IMR-90 (cell line): Measurements from ENCODE around the gene SMIM9. TPM values are rescaled to one million over a fixed set of nuclear protein-coding genes. Genes with fewer than 3 reads are reported as not detected.

Experiments
- ATAC-seq: fragments of 200-7000 bp; cut with Tn5 transposase; 2 replicates; pipeline ENCODE4 v1.9.1; 2020; ENCODE audit warnings: low read depth, mild to moderate bottlenecking, moderate library complexity
- BruUV-seq: library from RNA; stranded (reverse); fragments of 400-500 nt; replicated peaks from 2 replicates; lab custom pipeline; 2021; lab: Mats Ljungman, UMichigan
- CTCF ChIA-PET: fragments of 300-600 bp; formaldehyde crosslinking; extraction: SDS; loops from one replicate; lab custom pipeline; 2021; ENCODE audit warnings: antibody characterized with exemption; lab: Yijun Ruan, JAX
- POLR2A ChIA-PET: fragments of 300-600 bp; sonication (Branson Sonifier 250); formaldehyde crosslinking; loops from one replicate; lab custom pipeline; 2022; ENCODE audit warnings: antibody characterized with exemption; ENCODE audit not compliant: unreplicated experiment; lab: Charles Lee
- DNase-seq: peaks from one replicate; pipeline ENCODE4 v3.0.0; 2013
- H2AFZ ChIP-seq: replicated peaks from 2 replicates; pipeline ENCODE3; 2013; ENCODE audit warnings: low read length, mild to moderate bottlenecking; ENCODE audit not compliant: poor library complexity
- H2AK5ac ChIP-seq: 2 replicates; pipeline ENCODE4 v1.6.1; 2013; ENCODE audit warnings: low read depth, low read length, inconsistent platforms
- H2AK9ac ChIP-seq: replicated peaks from 2 replicates; pipeline ENCODE3; 2013; ENCODE audit warnings: mild to moderate bottlenecking, low read depth, low read length, moderate library complexity; ENCODE audit not compliant: poor library complexity
- H2BK120ac ChIP-seq: 2 replicates; pipeline ENCODE4 v1.6.1; 2013; ENCODE audit warnings: low read depth, low read length, inconsistent platforms
- H2BK15ac ChIP-seq: 3 replicates; pipeline ENCODE4 v1.6.1; 2013; ENCODE audit warnings: low read depth, low read length, inconsistent platforms
- H2BK20ac ChIP-seq: 2 replicates; pipeline ENCODE4 v1.6.1; 2013; ENCODE audit warnings: low read depth, mild to moderate bottlenecking, inconsistent platforms, low read length, moderate library complexity
- H2BK5ac ChIP-seq: 2 replicates; pipeline ENCODE4 v1.6.1; 2013; ENCODE audit warnings: mild to moderate bottlenecking, low read depth, low read length, inconsistent platforms; ENCODE audit not compliant: poor library complexity, severe bottlenecking
- H3K14ac ChIP-seq: replicated peaks from 2 replicates; pipeline ENCODE4 v1.6.1; 2013; ENCODE audit warnings: low read depth, low read length, inconsistent platforms
- H3K18ac ChIP-seq: 2 replicates; pipeline ENCODE4 v1.6.1; 2013; ENCODE audit warnings: low read depth, low read length, control low read depth
- H3K23ac ChIP-seq: 2 replicates; pipeline ENCODE4 v1.6.1; 2013; ENCODE audit warnings: low read depth, low read length, inconsistent platforms
- H3K27ac ChIP-seq: 2 replicates; pipeline ENCODE4 v1.5.1; 2013; ENCODE audit warnings: mild to moderate bottlenecking, control low read depth, low read length; ENCODE audit not compliant: insufficient read depth
- H3K27me3 ChIP-seq: 2 replicates; pipeline ENCODE4 v1.6.1; 2013; ENCODE audit warnings: low read length; ENCODE audit not compliant: control insufficient read depth, insufficient read depth
- H3K36me3 ChIP-seq: 2 replicates; pipeline ENCODE4 v1.6.1; 2013; ENCODE audit warnings: low read length, mixed read lengths; ENCODE audit not compliant: control insufficient read depth, insufficient read depth
- H3K4ac ChIP-seq: 2 replicates; pipeline ENCODE4 v1.6.1; 2013; ENCODE audit warnings: low read depth, low read length, inconsistent platforms
- H3K4me1 ChIP-seq: 2 replicates; pipeline ENCODE4 v1.6.1; 2013; ENCODE audit warnings: low read length, mixed read lengths; ENCODE audit not compliant: control insufficient read depth, insufficient read depth
- H3K4me2 ChIP-seq: 2 replicates; pipeline ENCODE4 v1.6.1; 2013; ENCODE audit warnings: low read depth, mild to moderate bottlenecking, control low read depth, low read length, moderate library complexity
- H3K4me3 ChIP-seq: 2 replicates; pipeline ENCODE4 v1.5.1; 2013; ENCODE audit warnings: low read depth, mild to moderate bottlenecking, control low read depth, low read length, moderate library complexity; ENCODE audit not compliant: insufficient read depth
- H3K56ac ChIP-seq: 2 replicates; pipeline ENCODE4 v1.6.1; 2013; ENCODE audit warnings: low read length, inconsistent platforms; ENCODE audit not compliant: insufficient read depth; ENCODE audit errors: extremely low read depth
- H3K79me1 ChIP-seq, 2 experiments: 2 replicates each; pipeline ENCODE4 v1.6.1; 2013; ENCODE audit warnings: low read length in 2 of 2, inconsistent platforms in 1 of 2, low read depth in 1 of 2
- H3K9ac ChIP-seq: 2 replicates; pipeline ENCODE4 v1.6.1; 2013; ENCODE audit warnings: low read depth, low read length, control low read depth
- H3K9me1 ChIP-seq: 2 replicates; pipeline ENCODE4 v1.6.1; 2013; ENCODE audit warnings: low read length, inconsistent platforms; ENCODE audit not compliant: insufficient read depth
- H3K9me3 ChIP-seq: 2 replicates; pipeline ENCODE4 v1.6.1; 2013; ENCODE audit warnings: low read length; ENCODE audit not compliant: control insufficient read depth, insufficient read depth
- H4K20me1 ChIP-seq: 2 replicates; pipeline ENCODE4 v1.6.1; 2013; ENCODE audit warnings: low read length, inconsistent platforms; ENCODE audit not compliant: insufficient read depth
- H4K5ac ChIP-seq: 2 replicates; pipeline ENCODE4 v1.6.1; 2013; ENCODE audit warnings: mild to moderate bottlenecking, low read depth, low read length, control low read depth
- H4K8ac ChIP-seq, 2 experiments: 2 replicates each; pipeline ENCODE4 v1.6.1; 2013; ENCODE audit warnings: low read depth in 2 of 2, low read length in 2 of 2, control low read depth in 1 of 2, inconsistent platforms in 1 of 2
- H4K91ac ChIP-seq: 2 replicates; pipeline ENCODE4 v1.6.1; 2013; ENCODE audit warnings: low read depth, low read length, inconsistent platforms; ENCODE audit not compliant: insufficient read depth
- BHLHE40 ChIP-seq: fragments of 150-350 bp; IDR thresholded peaks from 2 replicates; pipeline ENCODE4 v1.6.1; 2016; ENCODE audit warnings: mild to moderate bottlenecking, low read depth, low read length
- CEBPB ChIP-seq: IDR thresholded peaks from 2 replicates; pipeline ENCODE4 v1.6.1; 2012; ENCODE audit warnings: low read depth, low read length, improper control_type of control experiment
- CHD1 ChIP-seq: IDR thresholded peaks from 2 replicates; pipeline ENCODE4 v1.6.1; 2012; ENCODE audit warnings: low read depth, low read length, improper control_type of control experiment
- FOS ChIP-seq: fragments of 150-350 bp; IDR thresholded peaks from 2 replicates; pipeline ENCODE4 v1.6.1; 2016; ENCODE audit warnings: low read depth, low read length
- MAFK ChIP-seq: IDR thresholded peaks from 2 replicates; pipeline ENCODE4 v1.6.1; 2012; ENCODE audit warnings: low read depth, low read length, improper control_type of control experiment
- MAZ ChIP-seq: IDR thresholded peaks from 2 replicates; pipeline ENCODE4 v1.6.1; 2012; ENCODE audit warnings: low read depth, mild to moderate bottlenecking, low read length, improper control_type of control experiment, moderate library complexity, borderline replicate concordance
- MXI1 ChIP-seq: IDR thresholded peaks from 2 replicates; pipeline ENCODE4 v1.6.1; 2012; ENCODE audit warnings: low read depth, mild to moderate bottlenecking, low read length, moderate library complexity, borderline replicate concordance
- NFE2L2 ChIP-seq: fragments of 150-350 bp; IDR thresholded peaks from 2 replicates; pipeline ENCODE4 v1.6.1; 2016; ENCODE audit warnings: low read depth, mild to moderate bottlenecking, low read length
- RAD21 ChIP-seq: IDR thresholded peaks from 2 replicates; pipeline ENCODE4 v1.6.1; 2012; ENCODE audit warnings: low read length, improper control_type of control experiment
- RCOR1 ChIP-seq: IDR thresholded peaks from 2 replicates; pipeline ENCODE4 v1.6.1; 2012; ENCODE audit warnings: mild to moderate bottlenecking, low read length, improper control_type of control experiment; ENCODE audit not compliant: insufficient replicate concordance
- RFX5 ChIP-seq: IDR thresholded peaks from 2 replicates; pipeline ENCODE4 v1.8.0; 2012; ENCODE audit warnings: low read depth, mild to moderate bottlenecking, low read length, moderate library complexity
- WGBS, 2 experiments: methylation state at CpG; one replicate each; pipeline versions ENCODE4 v1.1.5 to v1.1.7; 2013; ENCODE audit warnings: missing lambda C conversion rate in 2 of 2; ENCODE audit not compliant: insufficient read length in 1 of 2; ENCODE audit errors: extremely low coverage in 2 of 2; 5-methylcytosine and 5-hydroxymethylcytosine counted together
- dilution Hi-C: fragments of 300-500 bp; cut with HindIII; formaldehyde crosslinking; loops from one replicate; pipeline ENCODE4 v1.14.3; 2018; ENCODE audit warnings: low sequenced_read_pairs; ENCODE audit not compliant: unreplicated experiment
- in situ Hi-C: fragments of 300-500 bp; cut with MboI; formaldehyde crosslinking; loops from 3 replicates; pipeline ENCODE4 v1.14.3; 2019; ENCODE audit warnings: low sequenced_read_pairs, inconsistent platforms, mixed read lengths
- intact Hi-C: fragments of 100-400 bp; cut with micrococcal nuclease; formaldehyde crosslinking; loops from 2 replicates; pipeline ENCODE4 v1.10.0; 2022
- polyA plus RNA-seq, 3 experiments: library from polyadenylated mRNA; depleted of rRNA; stranded (reverse); fragments of >200 nt; gene quantifications; 2 replicates each; pipeline ENCODE4 v1.2.3, GENCODE V29; 2012; ENCODE audit warnings: low replicate concordance in 1 of 3
- total RNA-seq: library from RNA; depleted of rRNA; stranded (reverse); fragments of >200 nt; gene quantifications from 2 replicates; pipeline ENCODE4 v1.2.3, GENCODE V29; 2012
- TF ChIP-seq, protein P1 (sequence below): fragments of 150-350 bp; IDR thresholded peaks from 2 replicates; pipeline ENCODE4 v1.6.1; 2016; ENCODE audit warnings: low read depth, mild to moderate bottlenecking, low read length, moderate library complexity, borderline replicate concordance
- TF ChIP-seq, protein P2 (sequence below): conservative IDR thresholded peaks from 2 replicates; pipeline ENCODE4 v1.5.1; 2012; ENCODE audit warnings: mild to moderate bottlenecking, low read depth, low read length, improper control_type of control experiment
- TF ChIP-seq, protein P3 (sequence below): fragments of 150-350 bp; IDR thresholded peaks from 2 replicates; pipeline ENCODE4 v1.6.1; 2017; ENCODE audit warnings: mild to moderate bottlenecking, antibody characterized with exemption, low read length, low read depth

The SMIM9 gene
- total and polyA plus RNA-seq, 2 of the 4 experiments (the other 2 are of a cell fraction) = not detected

GRCh38 chrX:154779261-154779660 is 55.2 kb downstream of the SMIM9 start (continued):
- no peak for TF ChIP-seq MAZ
- no peak for TF ChIP-seq MXI1
- peak; percentile 86 for TF ChIP-seq CEBPB

GRCh38 chrX:154776753-154777152 is 57.7 kb downstream of the SMIM9 start:
- Histone ChIP-seq H3K4me3 (no peak overlapping the region), H4K91ac (no peak overlapping the region), H3K36me3 (peaks cover 32% of the 10 kb centered on the region), H3K9me3 (no peaks in the 10 kb centered on the region), H2BK5ac (no peak overlapping the region), H4K5ac (no peak overlapping the region), H2AFZ (no peak overlapping the region), H4K20me1 (peaks cover 8% of the 10 kb centered on the region), H2BK15ac (no peak overlapping the region), H3K56ac (no peak overlapping the region), H2BK120ac (no peak overlapping the region), H3K27me3 (no peaks in the 10 kb centered on the region), H3K4me1 (peaks cover 5% of the 10 kb centered on the region; the same call in 1 of the 2 replicates), H2BK20ac (no peak overlapping the region), H3K4me2 (no peak overlapping the region), H4K8ac (no peak overlapping the region), H2AK5ac (no peak overlapping the region), H3K9me1 (peaks cover 4% of the 10 kb centered on the region; the same call in 1 of the 2 replicates), H3K18ac (no peak overlapping the region), H3K79me1 (peaks cover 6% of the 10 kb centered on the region in 2 experiments; a peak in 2 of 4 replicates), H3K14ac (no peak overlapping the region), H3K23ac (no peak overlapping the region), H2AK9ac (no peak overlapping the region), H3K27ac (no peak overlapping the region), H3K4ac (no peak overlapping the region), H3K9ac (no peak overlapping the region)
- no TSS peak for BruUV-seq
- intact Hi-C loops = no loop called here
- in situ Hi-C loops = no loop called here
- ChIA-PET POLR2A (interaction anchor here (0.5 kb wide), 1 partner anchor 178 kb away, joined by 4 read pairs; no protein-coding TSS in a partner anchor), CTCF (interaction anchor here (1.5 kb wide), 1 partner anchor 28 kb away, joined by 3 read pairs; no protein-coding TSS in a partner anchor)
- dilution Hi-C loops = no loop called here
- ATAC-seq (no peak), DNase-seq (no peak)
- no CpG with 5 or more reads among the region's 2 CpGs for WGBS, 2 experiments
- no peak for TF ChIP-seq BHLHE40
- TF ChIP-seq, protein P1, sequence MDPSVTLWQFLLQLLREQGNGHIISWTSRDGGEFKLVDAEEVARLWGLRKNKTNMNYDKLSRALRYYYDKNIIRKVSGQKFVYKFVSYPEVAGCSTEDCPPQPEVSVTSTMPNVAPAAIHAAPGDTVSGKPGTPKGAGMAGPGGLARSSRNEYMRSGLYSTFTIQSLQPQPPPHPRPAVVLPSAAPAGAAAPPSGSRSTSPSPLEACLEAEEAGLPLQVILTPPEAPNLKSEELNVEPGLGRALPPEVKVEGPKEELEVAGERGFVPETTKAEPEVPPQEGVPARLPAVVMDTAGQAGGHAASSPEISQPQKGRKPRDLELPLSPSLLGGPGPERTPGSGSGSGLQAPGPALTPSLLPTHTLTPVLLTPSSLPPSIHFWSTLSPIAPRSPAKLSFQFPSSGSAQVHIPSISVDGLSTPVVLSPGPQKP = no peak
- no peak for TF ChIP-seq RCOR1
- TF ChIP-seq RAD21 = no peak
- no peak for TF ChIP-seq CEBPB
- TF ChIP-seq, protein P2, sequence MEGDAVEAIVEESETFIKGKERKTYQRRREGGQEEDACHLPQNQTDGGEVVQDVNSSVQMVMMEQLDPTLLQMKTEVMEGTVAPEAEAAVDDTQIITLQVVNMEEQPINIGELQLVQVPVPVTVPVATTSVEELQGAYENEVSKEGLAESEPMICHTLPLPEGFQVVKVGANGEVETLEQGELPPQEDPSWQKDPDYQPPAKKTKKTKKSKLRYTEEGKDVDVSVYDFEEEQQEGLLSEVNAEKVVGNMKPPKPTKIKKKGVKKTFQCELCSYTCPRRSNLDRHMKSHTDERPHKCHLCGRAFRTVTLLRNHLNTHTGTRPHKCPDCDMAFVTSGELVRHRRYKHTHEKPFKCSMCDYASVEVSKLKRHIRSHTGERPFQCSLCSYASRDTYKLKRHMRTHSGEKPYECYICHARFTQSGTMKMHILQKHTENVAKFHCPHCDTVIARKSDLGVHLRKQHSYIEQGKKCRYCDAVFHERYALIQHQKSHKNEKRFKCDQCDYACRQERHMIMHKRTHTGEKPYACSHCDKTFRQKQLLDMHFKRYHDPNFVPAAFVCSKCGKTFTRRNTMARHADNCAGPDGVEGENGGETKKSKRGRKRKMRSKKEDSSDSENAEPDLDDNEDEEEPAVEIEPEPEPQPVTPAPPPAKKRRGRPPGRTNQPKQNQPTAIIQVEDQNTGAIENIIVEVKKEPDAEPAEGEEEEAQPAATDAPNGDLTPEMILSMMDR = no peak
- no peak for TF ChIP-seq RFX5
- TF ChIP-seq CHD1 = no peak
- TF ChIP-seq MAFK = no peak
- TF ChIP-seq MAZ = no peak
- TF ChIP-seq NFE2L2 = no peak
- TF ChIP-seq FOS = no peak
- no peak for TF ChIP-seq MXI1
- TF ChIP-seq, protein P3, sequence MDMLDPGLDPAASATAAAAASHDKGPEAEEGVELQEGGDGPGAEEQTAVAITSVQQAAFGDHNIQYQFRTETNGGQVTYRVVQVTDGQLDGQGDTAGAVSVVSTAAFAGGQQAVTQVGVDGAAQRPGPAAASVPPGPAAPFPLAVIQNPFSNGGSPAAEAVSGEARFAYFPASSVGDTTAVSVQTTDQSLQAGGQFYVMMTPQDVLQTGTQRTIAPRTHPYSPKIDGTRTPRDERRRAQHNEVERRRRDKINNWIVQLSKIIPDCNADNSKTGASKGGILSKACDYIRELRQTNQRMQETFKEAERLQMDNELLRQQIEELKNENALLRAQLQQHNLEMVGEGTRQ = no peak
